ENCODE measurements around the gene TAOK3.

DNA sequence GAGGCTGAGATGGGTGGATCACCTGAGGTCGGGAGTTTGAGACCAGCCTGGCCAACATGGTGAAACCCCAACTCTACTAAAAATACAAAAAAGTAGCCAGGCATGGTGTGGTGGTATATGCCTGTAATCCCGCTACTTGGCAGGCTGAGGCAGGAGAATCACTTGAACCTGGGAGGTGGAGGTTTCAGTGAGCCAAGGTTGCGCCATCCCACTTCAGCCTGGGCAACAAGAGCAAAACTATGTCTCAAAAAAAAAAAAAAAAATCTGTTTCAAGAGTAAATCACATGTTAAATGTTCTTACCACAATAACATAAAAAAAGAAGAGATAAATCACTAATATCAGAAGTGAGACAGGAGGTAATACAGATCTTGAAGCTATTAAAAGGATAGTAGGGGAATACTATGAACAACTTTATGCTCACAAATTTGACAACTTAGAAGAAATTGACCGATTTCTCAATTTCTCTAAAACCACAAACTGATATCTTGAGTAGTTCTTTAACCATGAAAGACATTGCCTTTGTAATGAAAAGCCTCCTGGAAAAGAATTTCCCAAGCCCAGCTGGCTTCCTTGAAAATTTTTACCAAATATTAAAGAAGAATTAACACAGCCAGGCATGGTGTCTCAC is 37.7 kb downstream of the TAOK3 start:
- TF ChIP-seq, protein P1, sequence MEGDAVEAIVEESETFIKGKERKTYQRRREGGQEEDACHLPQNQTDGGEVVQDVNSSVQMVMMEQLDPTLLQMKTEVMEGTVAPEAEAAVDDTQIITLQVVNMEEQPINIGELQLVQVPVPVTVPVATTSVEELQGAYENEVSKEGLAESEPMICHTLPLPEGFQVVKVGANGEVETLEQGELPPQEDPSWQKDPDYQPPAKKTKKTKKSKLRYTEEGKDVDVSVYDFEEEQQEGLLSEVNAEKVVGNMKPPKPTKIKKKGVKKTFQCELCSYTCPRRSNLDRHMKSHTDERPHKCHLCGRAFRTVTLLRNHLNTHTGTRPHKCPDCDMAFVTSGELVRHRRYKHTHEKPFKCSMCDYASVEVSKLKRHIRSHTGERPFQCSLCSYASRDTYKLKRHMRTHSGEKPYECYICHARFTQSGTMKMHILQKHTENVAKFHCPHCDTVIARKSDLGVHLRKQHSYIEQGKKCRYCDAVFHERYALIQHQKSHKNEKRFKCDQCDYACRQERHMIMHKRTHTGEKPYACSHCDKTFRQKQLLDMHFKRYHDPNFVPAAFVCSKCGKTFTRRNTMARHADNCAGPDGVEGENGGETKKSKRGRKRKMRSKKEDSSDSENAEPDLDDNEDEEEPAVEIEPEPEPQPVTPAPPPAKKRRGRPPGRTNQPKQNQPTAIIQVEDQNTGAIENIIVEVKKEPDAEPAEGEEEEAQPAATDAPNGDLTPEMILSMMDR (IDR thresholded peaks at IDR 0.05) = no peak
- no peak for TF ChIP-seq POLR2A (IDR thresholded peaks at IDR 0.05)
